ENCODE measurements around the gene IREB2. TPM values are rescaled to one million over a fixed set of nuclear protein-coding genes. Genes with fewer than 3 reads are reported as not detected.

The IREB2 gene
- total RNA-seq, 1 experiment from 2014 or later: 86.4 TPM

DNA sequence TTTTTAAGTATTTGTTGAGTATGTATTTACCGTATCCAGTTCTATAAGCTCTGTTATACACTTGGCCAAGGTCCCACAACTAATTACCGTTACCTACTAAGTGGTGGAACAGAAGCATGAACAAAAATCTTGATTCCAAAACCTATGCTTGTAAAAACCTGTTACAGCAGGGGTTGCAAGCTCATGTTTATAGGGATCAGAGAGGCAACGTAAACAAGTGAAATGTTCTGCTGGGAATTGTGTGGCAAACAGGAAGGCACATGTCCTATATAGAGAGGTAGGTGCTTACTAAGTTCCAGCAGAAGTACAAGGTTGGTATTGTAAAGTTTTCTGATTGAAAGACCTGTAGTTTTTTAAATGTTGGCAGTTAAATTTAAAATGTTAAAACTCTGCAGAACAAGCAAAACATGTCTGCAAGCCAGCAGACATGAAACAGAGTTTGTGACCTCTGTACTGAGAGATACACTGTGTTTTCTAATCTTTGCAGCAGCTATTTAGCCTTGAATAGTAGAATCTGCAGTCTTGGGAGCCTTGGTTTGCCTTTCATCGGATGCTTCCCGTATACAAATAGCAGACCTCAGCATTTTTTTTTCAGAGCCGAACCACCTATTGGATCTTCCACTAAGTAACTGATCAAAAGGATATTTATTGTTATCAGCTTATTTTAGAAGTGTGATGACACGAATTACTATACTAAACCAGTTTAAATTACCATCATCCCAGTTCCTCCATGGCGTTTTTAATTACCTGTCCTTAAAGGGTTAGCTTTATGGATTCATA is 11.4 kb downstream of the IREB2 start:
- Histone ChIP-seq H3K27me3 (replicated peaks; ENCODE audit: insufficient read depth, low read depth, low read length, poor library complexity) (no peaks in the 10 kb centered on the region), H3K4me1 (ENCODE audit: insufficient read depth, low read length, poor library complexity, severe bottlenecking) (peaks cover 7% of the 10 kb centered on the region), H3K36me3 (ENCODE audit: insufficient read depth, low read length, poor library complexity, severe bottlenecking) (peaks cover 29% of the 10 kb centered on the region), H3K4me3 (ENCODE audit: low read depth, low read length, poor library complexity, severe bottlenecking) (no peak overlapping the region), H3K27ac (ENCODE audit: low read depth, low read length, poor library complexity, severe bottlenecking) (no peak overlapping the region), H3K9me3 (ENCODE audit: low read depth, low read length, poor library complexity, severe bottlenecking) (no peaks in the 10 kb centered on the region)
- CTCF ChIA-PET: no interaction called here
- intact Hi-C loops (cut with micrococcal nuclease; ENCODE audit: unreplicated experiment): no loop called here
- DNase-seq (ENCODE audit: low spot score): no peak
- BruUV-seq (replicated peaks): no TSS peak
- POLR2A ChIA-PET (ENCODE audit: low non-redundant PET): no interaction called here
- TF ChIP-seq, protein P1, sequence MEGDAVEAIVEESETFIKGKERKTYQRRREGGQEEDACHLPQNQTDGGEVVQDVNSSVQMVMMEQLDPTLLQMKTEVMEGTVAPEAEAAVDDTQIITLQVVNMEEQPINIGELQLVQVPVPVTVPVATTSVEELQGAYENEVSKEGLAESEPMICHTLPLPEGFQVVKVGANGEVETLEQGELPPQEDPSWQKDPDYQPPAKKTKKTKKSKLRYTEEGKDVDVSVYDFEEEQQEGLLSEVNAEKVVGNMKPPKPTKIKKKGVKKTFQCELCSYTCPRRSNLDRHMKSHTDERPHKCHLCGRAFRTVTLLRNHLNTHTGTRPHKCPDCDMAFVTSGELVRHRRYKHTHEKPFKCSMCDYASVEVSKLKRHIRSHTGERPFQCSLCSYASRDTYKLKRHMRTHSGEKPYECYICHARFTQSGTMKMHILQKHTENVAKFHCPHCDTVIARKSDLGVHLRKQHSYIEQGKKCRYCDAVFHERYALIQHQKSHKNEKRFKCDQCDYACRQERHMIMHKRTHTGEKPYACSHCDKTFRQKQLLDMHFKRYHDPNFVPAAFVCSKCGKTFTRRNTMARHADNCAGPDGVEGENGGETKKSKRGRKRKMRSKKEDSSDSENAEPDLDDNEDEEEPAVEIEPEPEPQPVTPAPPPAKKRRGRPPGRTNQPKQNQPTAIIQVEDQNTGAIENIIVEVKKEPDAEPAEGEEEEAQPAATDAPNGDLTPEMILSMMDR (conservative IDR thresholded peaks at IDR 0.05; ENCODE audit: low read depth, low read length): no peak

DNA sequence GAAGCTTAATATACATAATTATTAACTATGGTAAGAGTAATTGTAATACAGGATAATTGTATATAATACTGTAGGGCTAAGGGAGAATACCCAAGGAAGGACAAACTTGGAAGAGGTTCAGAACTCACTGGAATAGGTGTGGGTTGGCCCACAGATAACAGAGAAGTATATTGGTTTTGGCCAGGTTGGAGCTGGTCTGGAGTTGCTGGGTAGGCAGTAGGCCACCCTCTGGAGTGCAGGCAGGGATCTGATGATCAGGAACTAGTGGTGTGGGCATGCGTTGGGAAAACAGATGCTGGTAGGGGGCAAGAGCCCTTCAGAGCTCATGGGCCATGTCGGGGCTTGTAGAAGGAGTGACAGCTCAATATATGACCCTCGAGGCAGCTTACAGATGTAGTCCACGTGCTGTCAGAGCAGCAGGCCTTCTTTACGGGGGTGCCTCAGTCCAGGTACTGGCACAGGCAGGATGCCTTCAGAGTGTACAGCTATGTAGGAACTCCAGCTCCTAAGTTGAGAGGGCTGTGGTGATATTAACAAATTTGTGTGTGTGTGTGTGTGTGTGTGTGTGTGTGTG is 12.4 kb downstream of the IREB2 start:
- no TSS peak for BruUV-seq (replicated peaks)
- ChIA-PET CTCF (no interaction called here), POLR2A (ENCODE audit: low non-redundant PET) (interaction anchor here (0.6 kb wide), 1 partner anchor 12 kb away, joined by 5 read pairs; no protein-coding TSS in a partner anchor)

DNA sequence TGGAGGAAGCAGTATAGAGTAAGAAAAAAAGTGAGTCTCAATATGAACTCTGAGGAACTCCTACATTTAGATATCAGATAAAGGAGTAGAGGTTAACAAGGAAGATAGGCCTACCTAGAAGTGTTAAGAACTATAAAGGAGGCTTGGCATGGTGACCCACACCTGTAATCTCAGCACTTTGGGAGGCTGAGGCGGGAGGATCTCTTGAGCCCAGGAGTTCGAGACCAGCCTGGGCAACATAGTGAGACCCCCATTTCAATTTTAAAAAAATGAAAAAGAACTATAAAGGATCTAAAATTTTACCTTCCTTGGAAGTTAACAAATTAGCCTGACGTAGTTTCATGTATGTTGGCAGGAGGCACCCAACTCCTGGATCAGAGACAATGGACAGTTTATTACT is 14.5 kb downstream of the IREB2 start:
- H3K27ac ChIP-seq (ENCODE audit: low read depth, low read length, poor library complexity, severe bottlenecking): no peak overlapping the region

More for the DNA sequence above, 12.4 kb downstream of the IREB2 start:
- Histone ChIP-seq H3K27me3 (replicated peaks; ENCODE audit: insufficient read depth, low read depth, low read length, poor library complexity) (no peaks in the 10 kb centered on the region), H3K4me3 (ENCODE audit: low read depth, low read length, poor library complexity, severe bottlenecking) (no peak overlapping the region), H3K9me3 (ENCODE audit: low read depth, low read length, poor library complexity, severe bottlenecking) (no peaks in the 10 kb centered on the region), H3K36me3 (ENCODE audit: insufficient read depth, low read length, poor library complexity, severe bottlenecking) (peaks cover 24% of the 10 kb centered on the region), H3K4me1 (ENCODE audit: insufficient read depth, low read length, poor library complexity, severe bottlenecking) (peaks cover 7% of the 10 kb centered on the region), H3K27ac (ENCODE audit: low read depth, low read length, poor library complexity, severe bottlenecking) (no peak overlapping the region)
- TF ChIP-seq EZH2 (IDR thresholded peaks at IDR 0.05; ENCODE audit: borderline replicate concordance, low read depth, low read length, poor library complexity, severe bottlenecking): no peak
- TF ChIP-seq, protein P1 (conservative IDR thresholded peaks at IDR 0.05; ENCODE audit: low read depth, low read length): no peak
- intact Hi-C loops (cut with micrococcal nuclease; ENCODE audit: unreplicated experiment): no loop called here
- no peak for DNase-seq (ENCODE audit: low spot score)

More for the DNA sequence above, 14.5 kb downstream of the IREB2 start:
- no TSS peak for BruUV-seq (replicated peaks)
- H3K36me3 ChIP-seq (ENCODE audit: insufficient read depth, low read length, poor library complexity, severe bottlenecking): peaks cover 4% of the 10 kb centered on the region
- no peaks in the 10 kb centered on the region for H3K9me3 ChIP-seq (ENCODE audit: low read depth, low read length, poor library complexity, severe bottlenecking)
- TF ChIP-seq, protein P1 (conservative IDR thresholded peaks at IDR 0.05; ENCODE audit: low read depth, low read length): no peak
- no peak for TF ChIP-seq EZH2 (IDR thresholded peaks at IDR 0.05; ENCODE audit: borderline replicate concordance, low read depth, low read length, poor library complexity, severe bottlenecking)
- no peaks in the 10 kb centered on the region for H3K27me3 ChIP-seq (replicated peaks; ENCODE audit: insufficient read depth, low read depth, low read length, poor library complexity)
- peaks cover 24% of the 10 kb centered on the region for H3K4me1 ChIP-seq (ENCODE audit: insufficient read depth, low read length, poor library complexity, severe bottlenecking)
- ChIA-PET CTCF (no interaction called here), POLR2A (ENCODE audit: low non-redundant PET) (no interaction called here)
- no peak for DNase-seq (ENCODE audit: low spot score)
- intact Hi-C loops (cut with micrococcal nuclease; ENCODE audit: unreplicated experiment): no loop called here
- H3K4me3 ChIP-seq (ENCODE audit: low read depth, low read length, poor library complexity, severe bottlenecking): no peak overlapping the region
